HepG2 (cell line): ENCODE results near the gene SIT1. TPM values are rescaled to one million over a fixed set of nuclear protein-coding genes. Genes with fewer than 3 reads are reported as not detected.

Experiments used
- ATAC-seq: fragments of 200-7000 bp; cut with Tn5 transposase; 3 replicates; pipeline ENCODE4 v1.9.1; 2020; ENCODE audit warnings: mild to moderate bottlenecking, moderate library complexity
- BruUV-seq: library from RNA; stranded (reverse); fragments of 400-500 nt; replicated peaks from 2 replicates; lab custom pipeline; 2021; lab: Mats Ljungman, UMichigan
- CTCF ChIA-PET: fragments of 300-600 bp; formaldehyde crosslinking; extraction: SDS; loops from one replicate; lab custom pipeline; 2021; ENCODE audit warnings: low total read pairs, inconsistent platforms, low intra/inter-chr PET ratio; lab: Yijun Ruan, JAX
- POLR2A ChIA-PET: fragments of 350-600 bp; sonication (Branson Sonifier 250); formaldehyde crosslinking; loops from one replicate; lab custom pipeline; 2020; ENCODE audit warnings: antibody characterized with exemption, inconsistent platforms; lab: Yijun Ruan, JAX
- DNase-seq: peaks from one replicate; pipeline ENCODE4 v3.0.0-alpha.2; 2015; ENCODE audit warnings: low spot score
- FAIRE-seq: peaks from 3 replicates; lab custom pipeline; 2011; peaks lifted over from hg19 to GRCh38; lab: Jason Lieb, UNC
- H2AFZ ChIP-seq: one replicate; pipeline ENCODE4 v1.6.1; 2011; ENCODE audit warnings: low read length, inconsistent platforms
- H3K27ac ChIP-seq: fragments of 300-600 bp; 3 replicates; pipeline ENCODE4 v1.8.0; 2011; ENCODE audit warnings: mixed run types, mild to moderate bottlenecking, mixed read lengths, low read length, inconsistent platforms; ENCODE audit not compliant: insufficient read depth; ENCODE audit errors: extremely low read length
- H3K27me3 ChIP-seq, 2 experiments: fragments of 200-600 bp in 1 of 2; 2 replicates in 1 of 2; 3 replicates in 1 of 2; pipeline versions ENCODE4 v1.6.0 to v1.8.0; 2011; ENCODE audit warnings: low read length in 2 of 2, mild to moderate bottlenecking in 2 of 2, moderate library complexity in 2 of 2, inconsistent platforms in 1 of 2; ENCODE audit not compliant: insufficient read depth in 2 of 2, control insufficient read depth in 1 of 2
- H3K36me3 ChIP-seq, 2 experiments: fragments of 200-600 bp in 1 of 2; replicated peaks in 1 of 2; 2 replicates in 1 of 2; 3 replicates in 1 of 2; pipeline versions ENCODE4 v1.5.1 to v1.8.0; 2011; ENCODE audit warnings: low read length in 2 of 2, inconsistent platforms in 1 of 2; ENCODE audit not compliant: insufficient read depth in 2 of 2, control insufficient read depth in 1 of 2
- H3K4me1 ChIP-seq: 2 replicates; pipeline ENCODE4 v1.5.1; 2012; ENCODE audit warnings: low read length, inconsistent platforms; ENCODE audit not compliant: insufficient read depth
- H3K4me2 ChIP-seq: 2 replicates; pipeline ENCODE4 v1.6.0; 2011; ENCODE audit warnings: low read depth, low read length, inconsistent platforms
- H3K4me3 ChIP-seq, 3 experiments: fragments of 200-600 bp in 1 of 3; sonication (generic), shearing (Covaris generic) in 1 of 3; replicated peaks in 1 of 3; 2 replicates each; pipeline ENCODE4 v1.5.1; 2011 to 2016; ENCODE audit warnings: low read length in 3 of 3, inconsistent platforms in 2 of 3, low read depth in 2 of 3, mild to moderate bottlenecking in 2 of 3, control low read depth in 1 of 3, mixed read lengths in 1 of 3; ENCODE audit not compliant: insufficient read depth in 1 of 3
- H3K79me2 ChIP-seq: one replicate; pipeline ENCODE4 v1.6.1; 2011; ENCODE audit warnings: low read length, inconsistent platforms; ENCODE audit not compliant: insufficient read depth
- H3K9ac ChIP-seq: 2 replicates; pipeline ENCODE4 v1.6.0; 2011; ENCODE audit warnings: mild to moderate bottlenecking, low read depth, low read length, inconsistent platforms; ENCODE audit not compliant: insufficient read depth
- H3K9me3 ChIP-seq: 2 replicates; pipeline ENCODE4 v1.5.1; 2012; ENCODE audit warnings: mild to moderate bottlenecking, low read length
- H4K20me1 ChIP-seq: 2 replicates; pipeline ENCODE4 v1.6.0; 2011; ENCODE audit warnings: inconsistent platforms, mild to moderate bottlenecking, low read length, moderate library complexity; ENCODE audit not compliant: insufficient read depth
- ARHGAP35 ChIP-seq: sonication (generic); formaldehyde crosslinking; IDR thresholded peaks from 2 replicates; pipeline ENCODE4 v1.9.0; 2022; ENCODE audit warnings: mild to moderate bottlenecking, inconsistent platforms, moderate library complexity, missing genetic modification reagents, borderline replicate concordance
- ARNT2 ChIP-seq: sonication (generic); formaldehyde crosslinking; IDR thresholded peaks from 2 replicates; pipeline ENCODE4 v1.8.0; 2022; ENCODE audit warnings: mild to moderate bottlenecking, low read depth, missing genetic modification reagents, moderate library complexity
- BHLHE40 ChIP-seq: IDR thresholded peaks from 2 replicates; pipeline ENCODE4 v1.6.1; 2011; ENCODE audit warnings: low read length, improper control_type of control experiment
- CSRNP1 ChIP-seq: sonication (generic); formaldehyde crosslinking; IDR thresholded peaks from 2 replicates; pipeline ENCODE4 v1.8.1; 2023; ENCODE audit warnings: mild to moderate bottlenecking, missing genetic modification reagents
- HDAC1 ChIP-seq: sonication (generic); formaldehyde crosslinking; IDR thresholded peaks from 2 replicates; pipeline ENCODE4 v1.5.1; 2020; ENCODE audit warnings: mild to moderate bottlenecking, missing genetic modification reagents
- HNF4G ChIP-seq, 2 experiments: sonication (generic) in 1 of 2; formaldehyde crosslinking in 1 of 2; IDR thresholded peaks; 2 replicates each; pipeline versions ENCODE4 v1.4.0 to v1.6.1; 2011 to 2020; ENCODE audit warnings: borderline replicate concordance in 2 of 2, low read depth in 2 of 2, mild to moderate bottlenecking in 2 of 2, low read length in 1 of 2, missing genetic modification reagents in 1 of 2, moderate library complexity in 1 of 2
- KLF13 ChIP-seq: sonication (generic); formaldehyde crosslinking; IDR thresholded peaks from 2 replicates; pipeline ENCODE4 v1.4.0; 2020; ENCODE audit warnings: mild to moderate bottlenecking, missing genetic modification reagents
- KLF6 ChIP-seq: IDR thresholded peaks from 2 replicates; pipeline ENCODE4 v1.8.0; 2016; ENCODE audit warnings: missing biosample characterization, missing genetic modification reagents
- NCOA5 ChIP-seq: sonication (generic); formaldehyde crosslinking; IDR thresholded peaks from 2 replicates; pipeline ENCODE4 v1.4.0; 2020; ENCODE audit warnings: missing genetic modification reagents
- NONO ChIP-seq, 2 experiments: fragments of 450-650 bp in 1 of 2; sonication (generic) in 1 of 2; formaldehyde crosslinking in 1 of 2; IDR thresholded peaks in 1 of 2; conservative IDR thresholded peaks in 1 of 2; 2 replicates each; pipeline versions ENCODE4 v1.6.1 to v1.8.0; 2017 to 2022; ENCODE audit warnings: mild to moderate bottlenecking in 1 of 2, missing genetic modification reagents in 1 of 2, moderate library complexity in 1 of 2
- PCBP1 ChIP-seq: fragments of 200-400 bp; formaldehyde crosslinking; IDR thresholded peaks from 2 replicates; pipeline ENCODE4 v1.6.1; 2017; ENCODE audit warnings: mild to moderate bottlenecking, low read depth, low read length, borderline replicate concordance
- RFX1 ChIP-seq: fragments of 450-650 bp; IDR thresholded peaks from 2 replicates; pipeline ENCODE4 v1.6.1; 2017
- SAP130 ChIP-seq: IDR thresholded peaks from 2 replicates; pipeline ENCODE4 v1.6.1; 2016; ENCODE audit warnings: low read depth
- SIX1 ChIP-seq: sonication (generic); formaldehyde crosslinking; IDR thresholded peaks from 2 replicates; pipeline ENCODE4 v1.4.0; 2020; ENCODE audit warnings: missing genetic modification reagents, borderline replicate concordance
- TRIM24 ChIP-seq: sonication (generic); formaldehyde crosslinking; IDR thresholded peaks from 2 replicates; pipeline ENCODE4 v1.8.0; 2022; ENCODE audit warnings: mild to moderate bottlenecking, missing genetic modification reagents
- ZC3H13 ChIP-seq: sonication (generic); formaldehyde crosslinking; IDR thresholded peaks from 2 replicates; pipeline ENCODE4 v1.8.1; 2023; ENCODE audit warnings: mild to moderate bottlenecking, missing genetic modification reagents, moderate library complexity
- ZFP36L2 ChIP-seq: sonication (generic); formaldehyde crosslinking; IDR thresholded peaks from 2 replicates; pipeline ENCODE4 v1.4.0; 2020; ENCODE audit warnings: missing genetic modification reagents
- ZKSCAN8 ChIP-seq: IDR thresholded peaks from 2 replicates; pipeline ENCODE4 v1.6.1; 2016; ENCODE audit warnings: borderline replicate concordance, missing genetic modification reagents, missing compliant biosample characterization
- ZMYM2 ChIP-seq: sonication (generic); formaldehyde crosslinking; IDR thresholded peaks from 2 replicates; pipeline ENCODE4 v1.8.0; 2022; ENCODE audit warnings: mild to moderate bottlenecking, missing genetic modification reagents
- ZNF18 ChIP-seq: sonication (generic); formaldehyde crosslinking; IDR thresholded peaks from 2 replicates; pipeline ENCODE4 v1.8.0; 2022; ENCODE audit warnings: mild to moderate bottlenecking, missing genetic modification reagents; ENCODE audit not compliant: insufficient replicate concordance
- ZNF678 ChIP-seq: sonication (generic); formaldehyde crosslinking; IDR thresholded peaks from 2 replicates; pipeline ENCODE4 v1.4.0; 2020; ENCODE audit warnings: mild to moderate bottlenecking, missing genetic modification reagents
- ZNF777 ChIP-seq: sonication (generic); formaldehyde crosslinking; IDR thresholded peaks from 2 replicates; pipeline ENCODE4 v1.4.0; 2020; ENCODE audit warnings: missing genetic modification reagents
- WGBS: methylation state at CpG from one replicate; pipeline ENCODE4 v1.1.6; 2017; ENCODE audit warnings: low lambda C conversion rate; 5-methylcytosine and 5-hydroxymethylcytosine counted together
- in situ Hi-C: cut with HindIII; loops from 2 replicates; pipeline ENCODE4 v1.10.0; 2017; ENCODE audit warnings: low pct_unique_long_range_greater_than_20kb; ENCODE audit not compliant: extremely low pct_ligation_motif_present
- intact Hi-C: fragments of 100-400 bp; cut with micrococcal nuclease; formaldehyde crosslinking; loops from one replicate; pipeline ENCODE4 v1.10.0; 2022; ENCODE audit not compliant: unreplicated experiment
- polyA plus RNA-seq, 8 experiments: library from polyadenylated mRNA; depleted of rRNA in 3 of 8; stranded (reverse) in 7 of 8; unstranded in 1 of 8; fragments of >200 nt; fragmentation: Illumina TruSeq in 4 of 8; extraction: Trizol in 4 of 8; gene quantifications; 2 replicates each; pipeline versions ENCODE4 v1.2.1 to v1.2.3, GENCODE V29; 2011 to 2016; ENCODE audit warnings: low read depth in 4 of 8, missing spikeins in 1 of 8, mixed read lengths in 1 of 8; ENCODE audit not compliant: insufficient read depth in 1 of 8
- total RNA-seq, 5 experiments: library from RNA; depleted of rRNA; stranded (reverse); fragments of >200 nt; fragmentation: Illumina TruSeq; extraction: Trizol; gene quantifications; 2 replicates each; pipeline ENCODE4 v1.2.3, GENCODE V29; 2016; ENCODE audit warnings: low read depth in 1 of 5

SIT1 gene
- total and polyA plus RNA-seq, 2 of the 13 experiments (the other 11 are each of a cell fraction or from before 2014, with no cell fraction given): 0.09 to 6.7 TPM

DNA sequence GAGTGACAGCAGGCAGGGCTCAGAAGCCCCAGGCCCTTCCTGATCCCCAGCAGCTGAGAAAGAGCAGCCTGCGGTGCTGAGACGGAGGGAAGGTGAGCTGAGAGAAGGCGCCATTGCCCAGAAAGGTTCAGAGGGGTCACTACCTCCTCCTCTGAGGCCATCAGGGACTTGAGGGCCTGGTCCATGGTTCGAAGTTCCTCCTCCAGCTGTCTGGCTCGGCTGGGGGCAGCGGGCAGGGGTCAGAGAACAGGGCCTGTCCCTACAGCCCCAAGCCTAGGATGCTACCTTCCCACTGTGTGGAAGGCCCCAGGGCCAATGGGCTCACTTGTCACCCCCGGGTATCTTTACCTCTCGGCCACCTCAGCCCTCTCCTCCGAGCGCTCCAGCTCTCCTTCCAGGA lies 34.2 kb upstream of the SIT1 start (continued):
- TF ChIP-seq ZMYM2 (CRISPR knock-in tag): no peak
- no peak for TF ChIP-seq TRIM24 (CRISPR knock-in tag)

GRCh38 chr9:35683323-35683722 lies 32.6 kb upstream of the SIT1 start:
- no TSS peak for BruUV-seq
- POLR2A ChIA-PET: no interaction called here
- ATAC-seq: no peak

More at GRCh38 chr9:35683323-35683722, 32.6 kb upstream of the SIT1 start:
- in situ Hi-C loops (no loop called here), intact Hi-C loops (no loop called here)
- CTCF ChIA-PET: no interaction called here
- Histone ChIP-seq H3K4me2 (no peak overlapping the region), H3K79me2 (no peaks in the 10 kb centered on the region), H3K9ac (no peak overlapping the region), H2AFZ (no peak overlapping the region), H3K36me3 (no peaks in the 10 kb centered on the region), H3K4me3 (no peak overlapping the region), H4K20me1 (no peaks in the 10 kb centered on the region), H3K27me3 (no peaks in the 10 kb centered on the region), H3K9me3 (no peaks in the 10 kb centered on the region), H3K27ac (no peak overlapping the region), H3K4me1 (peaks cover 34% of the 10 kb centered on the region)
- DNase-seq (no peak), FAIRE-seq (no peak)
- WGBS: 68% methylated on average over 2 of the region's 2 CpGs
- TF ChIP-seq SIX1 (CRISPR knock-in tag): no peak
- TF ChIP-seq NCOA5 (CRISPR knock-in tag): no peak
- TF ChIP-seq ZFP36L2 (CRISPR knock-in tag): no peak
- TF ChIP-seq ZNF18 (CRISPR knock-in tag): no peak
- TF ChIP-seq ZC3H13: no peak
- no peak for TF ChIP-seq HDAC1
- TF ChIP-seq KLF13 (CRISPR knock-in tag): no peak
- TF ChIP-seq SAP130: no peak
- no peak for TF ChIP-seq ARNT2
- no peak for TF ChIP-seq PCBP1
- no peak for TF ChIP-seq ZKSCAN8
- TF ChIP-seq ZNF678 (CRISPR knock-in tag): no peak
- no peak for TF ChIP-seq CSRNP1
- TF ChIP-seq RFX1: no peak
- no peak for TF ChIP-seq ZNF777 (CRISPR knock-in tag)
- TF ChIP-seq ARHGAP35: no peak
- TF ChIP-seq KLF6 (CRISPR knock-in tag): no peak
- TF ChIP-seq BHLHE40: no peak
- TF ChIP-seq NONO (IDR thresholded peaks at IDR 0.05): no peak
- TF ChIP-seq NONO (CRISPR knock-in tag; conservative IDR thresholded peaks at IDR 0.05): no peak
- TF ChIP-seq HNF4G (IDR thresholded peaks at IDR 0.05; ENCODE audit: borderline replicate concordance, low read depth, low read length): no peak
- no peak for TF ChIP-seq HNF4G (CRISPR knock-in tag; IDR thresholded peaks at IDR 0.05; ENCODE audit: borderline replicate concordance, low read depth)
